DND-41 (cell line): ENCODE measurements around the gene USP34.
"Not testable (repeated sequence)": the region's sequence is repeated elsewhere in the genome, so short reads cannot be mapped to it uniquely, and the experiment has no call there.

ENCODE experiments used
- ATAC-seq: fragments of 200-7000 bp; cut with Tn5 transposase; 3 replicates; pipeline ENCODE4 v1.9.1; 2021; ENCODE audit warnings: low read depth; ENCODE audit not compliant: insufficient read depth
- DNase-seq: peaks from one replicate; pipeline ENCODE4 v3.0.0-alpha.2; 2020
- H2AFZ ChIP-seq: 2 replicates; pipeline ENCODE4 v1.6.0; 2012; ENCODE audit warnings: low read depth, low read length
- H3K27ac ChIP-seq: 2 replicates; pipeline ENCODE4 v1.5.1; 2012; ENCODE audit warnings: low read length, inconsistent platforms
- H3K27me3 ChIP-seq: fragments of 200-600 bp; sonication (generic); 2 replicates; pipeline ENCODE4 v1.6.0; 2012; ENCODE audit warnings: low read length, mild to moderate bottlenecking, inconsistent platforms; ENCODE audit not compliant: insufficient read depth, poor library complexity
- H3K36me3 ChIP-seq: 2 replicates; pipeline ENCODE4 v1.5.1; 2012; ENCODE audit warnings: low read length, inconsistent platforms; ENCODE audit not compliant: insufficient read depth
- H3K4me1 ChIP-seq: 2 replicates; pipeline ENCODE4 v1.5.1; 2012; ENCODE audit warnings: mild to moderate bottlenecking, low read length; ENCODE audit not compliant: insufficient read depth
- H3K4me2 ChIP-seq: 2 replicates; pipeline ENCODE4 v1.6.0; 2012; ENCODE audit warnings: mild to moderate bottlenecking, moderate library complexity, low read length, inconsistent platforms; ENCODE audit not compliant: insufficient read depth
- H3K4me3 ChIP-seq, 2 experiments: fragments of 200-600 bp in 1 of 2; shearing (Covaris generic) in 1 of 2; 2 replicates each; pipeline ENCODE4 v1.5.1; 2012 to 2016; ENCODE audit warnings: inconsistent platforms in 2 of 2, low read length in 2 of 2, mild to moderate bottlenecking in 2 of 2, low read depth in 1 of 2, moderate library complexity in 1 of 2
- H3K79me2 ChIP-seq: 2 replicates; pipeline ENCODE4 v1.6.0; 2012; ENCODE audit warnings: low read length, inconsistent platforms; ENCODE audit not compliant: insufficient read depth
- H3K9ac ChIP-seq: 2 replicates; pipeline ENCODE4 v1.6.0; 2012; ENCODE audit warnings: low read depth, mild to moderate bottlenecking, inconsistent platforms, low read length, moderate library complexity
- H3K9me3 ChIP-seq: 2 replicates; pipeline ENCODE4 v1.5.1; 2012; ENCODE audit warnings: low read length, moderate library complexity, mild to moderate bottlenecking, inconsistent platforms; ENCODE audit not compliant: insufficient read depth, severe bottlenecking
- H4K20me1 ChIP-seq: 2 replicates; pipeline ENCODE4 v1.6.0; 2012; ENCODE audit warnings: low read length; ENCODE audit not compliant: insufficient read depth
- EZH2 ChIP-seq: IDR thresholded peaks from 3 replicates; pipeline ENCODE4 v1.6.1; 2012; ENCODE audit warnings: borderline replicate concordance, low read depth, mild to moderate bottlenecking, moderate library complexity, low read length, inconsistent platforms; ENCODE audit not compliant: severe bottlenecking
- TF ChIP-seq, protein P1 (sequence below): IDR thresholded peaks from 2 replicates; pipeline ENCODE4 v1.5.1; 2012; ENCODE audit warnings: borderline replicate concordance, low read length, moderate library complexity, mild to moderate bottlenecking; ENCODE audit not compliant: poor library complexity, severe bottlenecking; ENCODE audit errors: extremely low read depth

The USP34 gene

DNA sequence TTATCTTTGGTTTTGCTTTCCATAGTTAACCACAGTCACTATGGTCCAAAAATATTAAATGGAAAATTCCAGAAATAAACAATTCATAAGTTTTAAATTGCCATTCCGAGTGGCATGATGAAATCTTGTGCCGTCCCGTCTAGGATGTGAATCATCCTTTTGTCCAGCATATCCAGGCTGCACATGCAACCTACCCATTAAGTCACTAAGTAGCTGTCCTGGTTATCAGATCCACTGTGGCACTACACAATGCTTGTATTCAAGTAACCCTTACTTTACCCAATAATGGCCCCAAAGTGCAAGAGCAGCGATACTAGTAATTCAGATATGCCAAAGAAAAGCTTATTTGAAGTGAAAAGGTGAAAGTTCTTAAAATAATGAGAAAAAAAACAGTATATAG, 10.7 kb downstream of the USP34 start:
- H3K27ac ChIP-seq = no peak overlapping the region

DNA sequence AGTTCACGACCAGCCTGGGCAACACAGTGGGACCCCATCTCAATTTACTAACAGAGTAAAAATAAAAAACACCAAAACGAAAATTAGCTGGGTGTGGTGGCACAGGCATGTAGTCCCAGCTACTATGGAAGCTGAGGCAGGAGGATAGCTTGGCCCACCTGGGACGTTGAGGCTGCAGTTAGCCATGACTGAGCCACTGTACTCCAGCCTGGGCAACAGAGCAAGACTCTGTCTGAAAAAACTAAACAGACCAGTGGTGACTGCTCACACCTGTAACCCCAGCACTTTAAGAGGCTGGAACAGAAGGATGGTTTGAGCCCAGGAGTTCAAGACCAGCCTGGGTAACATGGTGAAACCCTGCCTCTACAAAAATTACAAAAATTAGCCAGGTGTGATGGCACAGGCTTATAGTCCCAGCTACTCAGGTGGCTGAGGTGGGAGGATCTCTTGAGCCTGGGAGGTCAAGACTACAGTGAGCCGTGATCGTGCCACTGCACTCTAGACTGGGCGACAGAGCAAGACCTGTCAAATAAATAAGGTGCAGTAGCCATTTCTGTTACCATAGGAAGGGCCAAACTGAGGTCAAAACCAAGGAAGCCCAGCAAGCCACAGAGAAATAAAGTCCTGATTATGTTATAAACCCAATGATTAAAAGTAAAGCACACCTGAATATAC, 14.0 kb downstream of the USP34 start:
- H3K27me3 ChIP-seq = no peaks in the 10 kb centered on the region
- H3K36me3 ChIP-seq = peaks cover 7% of the 10 kb centered on the region; the same call in 1 of the 2 replicates
- no peak overlapping the region for H3K9ac ChIP-seq
- H3K79me2 ChIP-seq = peaks cover 99% of the 10 kb centered on the region
- no peak overlapping the region for H2AFZ ChIP-seq
- TF ChIP-seq, protein P1, sequence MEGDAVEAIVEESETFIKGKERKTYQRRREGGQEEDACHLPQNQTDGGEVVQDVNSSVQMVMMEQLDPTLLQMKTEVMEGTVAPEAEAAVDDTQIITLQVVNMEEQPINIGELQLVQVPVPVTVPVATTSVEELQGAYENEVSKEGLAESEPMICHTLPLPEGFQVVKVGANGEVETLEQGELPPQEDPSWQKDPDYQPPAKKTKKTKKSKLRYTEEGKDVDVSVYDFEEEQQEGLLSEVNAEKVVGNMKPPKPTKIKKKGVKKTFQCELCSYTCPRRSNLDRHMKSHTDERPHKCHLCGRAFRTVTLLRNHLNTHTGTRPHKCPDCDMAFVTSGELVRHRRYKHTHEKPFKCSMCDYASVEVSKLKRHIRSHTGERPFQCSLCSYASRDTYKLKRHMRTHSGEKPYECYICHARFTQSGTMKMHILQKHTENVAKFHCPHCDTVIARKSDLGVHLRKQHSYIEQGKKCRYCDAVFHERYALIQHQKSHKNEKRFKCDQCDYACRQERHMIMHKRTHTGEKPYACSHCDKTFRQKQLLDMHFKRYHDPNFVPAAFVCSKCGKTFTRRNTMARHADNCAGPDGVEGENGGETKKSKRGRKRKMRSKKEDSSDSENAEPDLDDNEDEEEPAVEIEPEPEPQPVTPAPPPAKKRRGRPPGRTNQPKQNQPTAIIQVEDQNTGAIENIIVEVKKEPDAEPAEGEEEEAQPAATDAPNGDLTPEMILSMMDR = no peak
- no peak for TF ChIP-seq EZH2
- no peaks in the 10 kb centered on the region for H3K4me1 ChIP-seq
- H3K4me2 ChIP-seq = no peak overlapping the region
- no peaks in the 10 kb centered on the region for H3K9me3 ChIP-seq
- no peak for DNase-seq
- H3K27ac ChIP-seq = no peak overlapping the region
- peaks cover 63% of the 10 kb centered on the region for H4K20me1 ChIP-seq
- no peak overlapping the region for H3K4me3 ChIP-seq
- ATAC-seq = no peak

More for the DNA sequence above, 10.7 kb downstream of the USP34 start:
- Histone ChIP-seq H2AFZ (no peak overlapping the region), H3K9ac (no peak overlapping the region), H4K20me1 (peaks cover 66% of the 10 kb centered on the region), H3K9me3 (no peaks in the 10 kb centered on the region), H3K79me2 (peaks cover 99% of the 10 kb centered on the region), H3K27me3 (no peaks in the 10 kb centered on the region), H3K4me1 (peaks cover 6% of the 10 kb centered on the region; the same call in 1 of the 2 replicates), H3K4me3 (no peak overlapping the region), H3K36me3 (peaks cover 7% of the 10 kb centered on the region; the same call in 1 of the 2 replicates), H3K4me2 (no peak overlapping the region)
- TF ChIP-seq, protein P1 = no peak
- no peak for TF ChIP-seq EZH2
- DNase-seq (no peak), ATAC-seq (no peak)

- Histone ChIP-seq H3K27me3 (no peaks in the 10 kb centered on the region), H2AFZ (no peak overlapping the region), H3K9ac (no peak overlapping the region), H3K4me2 (no peak overlapping the region), H3K79me2 (peaks cover 98% of the 10 kb centered on the region), H4K20me1 (peaks cover 58% of the 10 kb centered on the region), H3K27ac (no peak overlapping the region), H3K9me3 (no peaks in the 10 kb centered on the region), H3K4me1 (no peaks in the 10 kb centered on the region), H3K4me3 (no peak overlapping the region), H3K36me3 (peaks cover 7% of the 10 kb centered on the region; the same call in 1 of the 2 replicates)
- ATAC-seq (no peak), DNase-seq (no peak)
- TF ChIP-seq EZH2 = no peak
- TF ChIP-seq, protein P1 = no peak
Observed at GRCh38 chr2:61456070-61456745, 14.7 kb downstream of the USP34 start.

GRCh38 chr2:61454972-61455371, 15.9 kb downstream of the USP34 start:
- H3K9me3 ChIP-seq, H3K4me2 ChIP-seq, H3K9ac ChIP-seq, H3K27me3 ChIP-seq, H3K4me1 ChIP-seq, ATAC-seq, DNase-seq, H2AFZ ChIP-seq, H3K4me3 ChIP-seq, H3K27ac ChIP-seq, H3K36me3 ChIP-seq: not testable (repeated sequence)
- Histone ChIP-seq H3K79me2 (peaks cover 98% of the 10 kb centered on the region), H4K20me1 (peaks cover 56% of the 10 kb centered on the region)
